ENCODE measurements around the gene CAMK1D. TPM values are rescaled to one million over a fixed set of nuclear protein-coding genes. Genes with fewer than 3 reads are reported as not detected.

The CAMK1D gene
- total RNA-seq, 4 donors from 2014 or later: 5.6 to 23.9 (median 7.4) TPM

- TF ChIP-seq CTCF (IDR thresholded peaks at IDR 0.05): no peak
- H3K4me3 ChIP-seq: no peak overlapping the region
- peaks cover 0 to 4% (median 0%) of the 10 kb centered on the region in 4 donors for H3K4me1 ChIP-seq
- no peak for DNase-seq
- H3K9me3 ChIP-seq: no peaks in the 10 kb centered on the region
- H3K36me3 ChIP-seq: no peaks in the 10 kb centered on the region
- H3K27me3 ChIP-seq: no peaks in the 10 kb centered on the region
- H3K27ac ChIP-seq: no peak overlapping the region
Observed at GRCh38 chr10:12337453-12338372, 11.6 kb upstream of the CAMK1D start.

GRCh38 chr10:12338981-12339380, 10.4 kb upstream of the CAMK1D start:
- Histone ChIP-seq H3K4me3 (no peak overlapping the region), H3K9me3 (no peaks in the 10 kb centered on the region), H3K27me3 (no peaks in the 10 kb centered on the region), H3K36me3 (no peaks in the 10 kb centered on the region), H3K4me1 (no peaks in the 10 kb centered on the region), H3K27ac (no peak overlapping the region)
- no peak for DNase-seq
- TF ChIP-seq CTCF (IDR thresholded peaks at IDR 0.05) (no peak), POLR2A (IDR thresholded peaks at IDR 0.05) (no peak)

GRCh38 chr10:12340371-12340770, 9.0 kb upstream of the CAMK1D start:
- Histone ChIP-seq H3K4me1 (no peaks in the 10 kb centered on the region), H3K9me3 (no peaks in the 10 kb centered on the region), H3K27me3 (no peaks in the 10 kb centered on the region), H3K27ac (no peak overlapping the region), H3K4me3 (no peak overlapping the region), H3K36me3 (no peaks in the 10 kb centered on the region)
- TF ChIP-seq POLR2A (IDR thresholded peaks at IDR 0.05): no peak
- no peak for TF ChIP-seq CTCF (IDR thresholded peaks at IDR 0.05)
- DNase-seq: no peak

GRCh38 chr10:12340937-12341336, 8.4 kb upstream of the CAMK1D start:
- H3K36me3 ChIP-seq: no peaks in the 10 kb centered on the region
- H3K27me3 ChIP-seq: no peaks in the 10 kb centered on the region
- DNase-seq: no peak
- no peaks in the 10 kb centered on the region for H3K4me1 ChIP-seq
- no peak for TF ChIP-seq CTCF (IDR thresholded peaks at IDR 0.05)
- no peak for TF ChIP-seq POLR2A (IDR thresholded peaks at IDR 0.05)
- H3K4me3 ChIP-seq: no peak overlapping the region
- peak overlapping the region in 1 of 4 donors; percentile 42 for H3K27ac ChIP-seq
- no peaks in the 10 kb centered on the region for H3K9me3 ChIP-seq

- TF ChIP-seq POLR2A (IDR thresholded peaks at IDR 0.05): no peak
- no peak for TF ChIP-seq CTCF (IDR thresholded peaks at IDR 0.05)
- no peaks in the 10 kb centered on the region for H3K27me3 ChIP-seq
- no peaks in the 10 kb centered on the region for H3K9me3 ChIP-seq
- no peaks in the 10 kb centered on the region for H3K4me1 ChIP-seq
- peak overlapping the region in 1 of 4 donors; percentile 42 for H3K27ac ChIP-seq
- H3K4me3 ChIP-seq: no peak overlapping the region
- H3K36me3 ChIP-seq: no peaks in the 10 kb centered on the region
- DNase-seq: no peak
Observed at GRCh38 chr10:12341526-12341925, 7.8 kb upstream of the CAMK1D start.
